H1 (cell line): ENCODE measurements around the gene DUSP9. TPM values are rescaled to one million over a fixed set of nuclear protein-coding genes. Genes with fewer than 3 reads are reported as not detected.

Experiments
- CTCF ChIA-PET: fragments of 300-600 bp; sonication (Branson Sonifier 250); formaldehyde crosslinking; loops from one replicate; lab custom pipeline; 2021; ENCODE audit not compliant: partially characterized antibody; lab: Charles Lee
- POLR2A ChIA-PET: fragments of 300-600 bp; sonication (Branson Sonifier 250); formaldehyde crosslinking; loops from one replicate; lab custom pipeline; 2021; ENCODE audit warnings: inconsistent platforms; ENCODE audit not compliant: partially characterized antibody; lab: Charles Lee
- DNase-seq, 2 experiments: peaks; one replicate each; pipeline versions ENCODE4 v3.0.0 to v3.0.0-alpha.2; 2010 to 2022; ENCODE audit warnings: low spot score in 2 of 2, low read depth in 1 of 2, mixed read lengths in 1 of 2
- FAIRE-seq: peaks from 2 replicates; lab custom pipeline; 2011; peaks lifted over from hg19 to GRCh38; lab: Jason Lieb, UNC
- H2AFZ ChIP-seq: 2 replicates; pipeline ENCODE4 v1.8.1; 2012; ENCODE audit warnings: low read length, inconsistent platforms
- H2AK5ac ChIP-seq: 2 replicates; pipeline ENCODE4 v1.6.1; 2013; ENCODE audit warnings: low read depth, low read length
- H2BK120ac ChIP-seq: replicated peaks from 2 replicates; pipeline ENCODE3; 2013; ENCODE audit warnings: low read depth, low read length, inconsistent platforms
- H2BK12ac ChIP-seq: 2 replicates; pipeline ENCODE4 v1.6.1; 2013; ENCODE audit warnings: low read depth, low read length
- H2BK15ac ChIP-seq: 2 replicates; pipeline ENCODE4 v1.6.1; 2013; ENCODE audit warnings: low read length
- H2BK20ac ChIP-seq: 2 replicates; pipeline ENCODE4 v1.6.1; 2013; ENCODE audit warnings: low read length
- H2BK5ac ChIP-seq: 2 replicates; pipeline ENCODE4 v1.6.1; 2013; ENCODE audit warnings: low read depth, low read length
- H3K14ac ChIP-seq: 2 replicates; pipeline ENCODE4 v1.6.1; 2013; ENCODE audit warnings: inconsistent platforms; ENCODE audit not compliant: insufficient read length
- H3K18ac ChIP-seq: 2 replicates; pipeline ENCODE4 v1.6.1; 2013; ENCODE audit warnings: low read length; ENCODE audit errors: extremely low read depth
- H3K23ac ChIP-seq: 2 replicates; pipeline ENCODE4 v1.6.1; 2013; ENCODE audit warnings: inconsistent platforms; ENCODE audit not compliant: insufficient read length
- H3K23me2 ChIP-seq: 2 replicates; pipeline ENCODE4 v1.6.1; 2013; ENCODE audit warnings: low read depth, low read length
- H3K27ac ChIP-seq: 2 replicates; pipeline ENCODE4 v1.6.1; 2011; ENCODE audit warnings: low read depth, low read length, inconsistent platforms
- H3K27me3 ChIP-seq, 4 experiments: replicated peaks in 1 of 4; 1 replicate in 1 of 4; 2 replicates in 3 of 4; pipeline versions ENCODE4 v1.6.1 to v1.8.1; 2011 to 2013; ENCODE audit warnings: low read length in 3 of 4, mild to moderate bottlenecking in 3 of 4, inconsistent platforms in 2 of 4, mixed read lengths in 2 of 4, moderate library complexity in 1 of 4; ENCODE audit not compliant: control insufficient read depth in 3 of 4, insufficient read depth in 3 of 4; ENCODE audit errors: extremely low read depth in 1 of 4
- H3K36me3 ChIP-seq, 4 experiments: 2 replicates each; pipeline versions ENCODE4 v1.6.1 to v1.8.1; 2011 to 2013; ENCODE audit warnings: mild to moderate bottlenecking in 4 of 4, low read length in 3 of 4, moderate library complexity in 2 of 4, control low read depth in 1 of 4, inconsistent platforms in 1 of 4; ENCODE audit not compliant: insufficient read depth in 4 of 4, control insufficient read depth in 2 of 4
- H3K4ac ChIP-seq: replicated peaks from 2 replicates; pipeline ENCODE3; 2013; ENCODE audit warnings: low read length, low read depth, mixed read lengths, inconsistent platforms; ENCODE audit not compliant: insufficient read length
- H3K4me1 ChIP-seq, 4 experiments: replicated peaks in 1 of 4; 1 replicate in 1 of 4; 2 replicates in 3 of 4; pipeline versions ENCODE4 v1.6.1 to v1.8.1; 2011 to 2013; ENCODE audit warnings: low read length in 3 of 4, inconsistent platforms in 2 of 4, mixed read lengths in 1 of 4; ENCODE audit not compliant: insufficient read depth in 4 of 4, control insufficient read depth in 3 of 4
- H3K4me2 ChIP-seq, 2 experiments: 2 replicates each; pipeline versions ENCODE4 v1.6.1 to v1.8.1; 2011 to 2013; ENCODE audit warnings: low read depth in 2 of 2, low read length in 2 of 2, control low read depth in 1 of 2, inconsistent platforms in 1 of 2, mild to moderate bottlenecking in 1 of 2; ENCODE audit not compliant: insufficient read depth in 1 of 2
- H3K4me3 ChIP-seq, 4 experiments: fragments of 200-600, 300-600 bp in 1 of 4; sonication (generic), shearing (Covaris generic), sonication (Bioruptor Twin) in 1 of 4; 2 replicates each; pipeline versions ENCODE4 v1.5.1 to v1.8.1; 2011 to 2016; ENCODE audit warnings: low read length in 4 of 4, low read depth in 3 of 4, control low read depth in 2 of 4, inconsistent platforms in 2 of 4, mild to moderate bottlenecking in 2 of 4, mixed read lengths in 1 of 4, moderate library complexity in 1 of 4; ENCODE audit not compliant: insufficient read depth in 2 of 4; ENCODE audit errors: extremely low read depth in 1 of 4
- H3K56ac ChIP-seq: replicated peaks from 2 replicates; pipeline ENCODE3; 2013; ENCODE audit warnings: low read depth, mild to moderate bottlenecking, mixed read lengths, low read length, inconsistent platforms; ENCODE audit not compliant: insufficient read length
- H3K79me1 ChIP-seq: 2 replicates; pipeline ENCODE4 v1.6.1; 2013; ENCODE audit warnings: low read depth, low read length, control low read depth
- H3K79me2 ChIP-seq, 2 experiments: 2 replicates each; pipeline versions ENCODE4 v1.6.1 to v1.8.1; 2012 to 2013; ENCODE audit warnings: low read length in 2 of 2, mild to moderate bottlenecking in 2 of 2, inconsistent platforms in 1 of 2; ENCODE audit not compliant: insufficient read depth in 2 of 2, control insufficient read depth in 1 of 2
- H3K9ac ChIP-seq, 4 experiments: replicated peaks in 1 of 4; 1 replicate in 1 of 4; 2 replicates in 3 of 4; pipeline versions ENCODE4 v1.6.1 to v1.8.1; 2011 to 2013; ENCODE audit warnings: low read depth in 3 of 4, low read length in 3 of 4, control low read depth in 2 of 4, mild to moderate bottlenecking in 2 of 4, moderate library complexity in 2 of 4, inconsistent platforms in 1 of 4; ENCODE audit errors: extremely low read depth in 1 of 4
- H3K9me3 ChIP-seq, 2 experiments: 2 replicates each; pipeline versions ENCODE4 v1.6.1 to v1.8.1; 2012 to 2013; ENCODE audit warnings: mild to moderate bottlenecking in 2 of 2, moderate library complexity in 2 of 2, control low read depth in 1 of 2, inconsistent platforms in 1 of 2, low read depth in 1 of 2, low read length in 1 of 2, mixed read lengths in 1 of 2; ENCODE audit not compliant: insufficient read depth in 2 of 2
- H4K20me1 ChIP-seq, 2 experiments: replicated peaks in 1 of 2; 2 replicates each; pipeline versions ENCODE3 to v1.8.1; 2011 to 2013; ENCODE audit warnings: inconsistent platforms in 2 of 2, low read length in 2 of 2, mild to moderate bottlenecking in 1 of 2; ENCODE audit not compliant: insufficient read depth in 2 of 2, control insufficient read depth in 1 of 2
- H4K5ac ChIP-seq: 2 replicates; pipeline ENCODE4 v1.6.1; 2013; ENCODE audit warnings: low read length, low read depth, mixed read lengths, inconsistent platforms; ENCODE audit not compliant: insufficient read length
- H4K8ac ChIP-seq: 2 replicates; pipeline ENCODE4 v1.8.0; 2013; ENCODE audit warnings: mild to moderate bottlenecking, moderate library complexity, low read length, inconsistent platforms; ENCODE audit not compliant: insufficient read depth; ENCODE audit errors: extremely low read depth
- H4K91ac ChIP-seq: replicated peaks from 2 replicates; pipeline ENCODE3; 2013; ENCODE audit warnings: low read length, mixed read lengths, inconsistent platforms; ENCODE audit not compliant: insufficient read length
- BCL11A ChIP-seq, 2 experiments: IDR thresholded peaks; one replicate each; pipeline ENCODE4 v1.6.1; 2011; ENCODE audit warnings: low read depth in 2 of 2, low read length in 2 of 2, mild to moderate bottlenecking in 2 of 2
- RAD21 ChIP-seq, 2 experiments: IDR thresholded peaks in 1 of 2; conservative IDR thresholded peaks in 1 of 2; 2 replicates each; pipeline ENCODE4 v1.6.1; 2011; ENCODE audit warnings: low read depth in 2 of 2, low read length in 2 of 2, improper control_type of control experiment in 1 of 2, inconsistent platforms in 1 of 2, mild to moderate bottlenecking in 1 of 2, moderate library complexity in 1 of 2
- RNF2 ChIP-seq: fragments of 200-900, 300-1000 bp; sonication (generic); IDR thresholded peaks from 2 replicates; pipeline ENCODE4 v1.7.1; 2016; ENCODE audit warnings: borderline replicate concordance, low read depth, mild to moderate bottlenecking, antibody characterized with exemption, low read length; ENCODE audit not compliant: poor library complexity, severe bottlenecking; ENCODE audit errors: missing control alignments
- YY1 ChIP-seq: IDR thresholded peaks from 2 replicates; pipeline ENCODE4 v1.6.1; 2011; ENCODE audit warnings: low read depth, mild to moderate bottlenecking, low read length
- WGBS, 2 experiments: shearing (Covaris generic) in 1 of 2; methylation state at CpG; one replicate each; pipeline versions ENCODE4 v1.1.6 to v1.1.7; 2013 to 2015; ENCODE audit warnings: low lambda C conversion rate in 2 of 2, mixed read lengths in 2 of 2, inconsistent platforms in 1 of 2, low coverage in 1 of 2, missing lambda C conversion rate in 1 of 2; ENCODE audit not compliant: insufficient replicate concordance in 2 of 2, insufficient coverage in 1 of 2, insufficient read length in 1 of 2; ENCODE audit errors: extremely low coverage in 1 of 2, missing lambda C conversion rate in 1 of 2; 5-methylcytosine and 5-hydroxymethylcytosine counted together
- polyA plus RNA-seq, 7 experiments: library from polyadenylated mRNA; depleted of rRNA in 3 of 7; stranded (reverse) in 5 of 7; unstranded in 2 of 7; fragments of >200 nt in 5 of 7; fragments of 200-250 nt in 2 of 7; gene quantifications; 1 replicate in 5 of 7; 2 replicates in 1 of 7; 4 replicates in 1 of 7; pipeline versions ENCODE4 v1.2.1 to v1.2.3, GENCODE V29; 2011 to 2013; ENCODE audit warnings: missing spikeins in 2 of 7, mixed read lengths in 2 of 7
- total RNA-seq: library from RNA; stranded (reverse); fragmentation: NEBNext Ultra II Directional; extraction: Animal tissue kit (Norgen Biotek cat#: 25700); gene quantifications from 2 replicates; pipeline ENCODE4 v1.2.1, GENCODE V29; 2021
- TF ChIP-seq, protein P1 (sequence below): IDR thresholded peaks from 2 replicates; pipeline ENCODE4 v1.6.1; 2011; ENCODE audit warnings: low read length, improper control_type of control experiment
- TF ChIP-seq, protein P2 (sequence below): IDR thresholded peaks from 2 replicates; pipeline ENCODE4 v1.6.1; 2012; ENCODE audit warnings: low read length, inconsistent platforms
- TF ChIP-seq, protein P3 (sequence below), 3 experiments: IDR thresholded peaks; 1 replicate in 2 of 3; 2 replicates in 1 of 3; pipeline versions ENCODE4 v1.5.1 to v1.6.1; 2011; ENCODE audit warnings: low read length in 3 of 3, mild to moderate bottlenecking in 3 of 3, inconsistent platforms in 2 of 3, low read depth in 1 of 3, moderate library complexity in 1 of 3; ENCODE audit not compliant: insufficient read depth in 1 of 3; ENCODE audit errors: control extremely low read depth in 1 of 3

Gene DUSP9
- total and polyA plus RNA-seq, 2 of the 8 experiments (the other 6 are each of a cell fraction or from before 2014, with no cell fraction given) = 0.80 to 1.1 TPM

DNA sequence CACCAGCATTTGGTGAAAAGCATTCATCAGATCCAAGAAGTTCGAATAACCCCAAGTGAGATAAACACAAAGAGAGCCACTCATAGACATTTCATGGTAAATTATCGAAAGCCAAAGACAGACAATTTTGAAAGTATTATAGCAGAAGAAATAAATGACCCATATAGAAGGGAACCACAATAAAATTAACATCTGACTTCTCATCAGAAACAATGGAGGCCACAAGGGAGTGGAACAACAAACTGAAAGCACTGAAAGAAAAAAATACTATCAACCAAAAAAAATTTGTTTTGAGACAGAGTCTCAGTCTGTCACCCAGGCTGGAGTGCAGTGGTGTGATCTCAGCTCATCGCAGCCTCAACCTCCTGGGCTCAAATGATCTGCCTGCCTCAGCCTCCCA is 12.3 kb downstream of the DUSP9 start:
- FAIRE-seq (no peak), DNase-seq (no peak)
- Histone ChIP-seq H2AK5ac (no peak overlapping the region), H3K9ac (no peak overlapping the region), H3K18ac (no peak overlapping the region), H3K36me3 (no peaks in the 10 kb centered on the region), H2BK12ac (no peak overlapping the region), H3K23me2 (no peaks in the 10 kb centered on the region), H3K79me1 (no peaks in the 10 kb centered on the region), H3K4me1 (no peaks in the 10 kb centered on the region), H4K8ac (no peak overlapping the region), H2BK15ac (no peak overlapping the region), H2AFZ (no peak overlapping the region), H2BK20ac (no peak overlapping the region), H4K91ac (no peak overlapping the region), H3K4ac (no peak overlapping the region), H2BK120ac (no peak overlapping the region), H3K4me3 (no peak overlapping the region), H4K5ac (no peak overlapping the region), H2BK5ac (no peak overlapping the region), H3K23ac (no peak overlapping the region), H3K27me3 (no peaks in the 10 kb centered on the region), H3K79me2 (no peaks in the 10 kb centered on the region), H4K20me1 (no peaks in the 10 kb centered on the region), H3K9me3 (no peaks in the 10 kb centered on the region), H3K27ac (no peak overlapping the region), H3K4me2 (no peak overlapping the region), H3K56ac (no peak overlapping the region), H3K14ac (no peak overlapping the region)
- WGBS, 2 experiments = 88% methylated on average over 3 of the region's 3 CpGs; no CpG with 5 or more reads in 1 of the 2 experiments
- ChIA-PET POLR2A (no interaction called here), CTCF (interaction anchor here (1.3 to 28.7 kb wide), 3 partner anchors 9 to 119 kb away, joined by 4 to 408 read pairs (median 44); partner anchors contain the start of gene DUSP9)
- TF ChIP-seq, protein P1, sequence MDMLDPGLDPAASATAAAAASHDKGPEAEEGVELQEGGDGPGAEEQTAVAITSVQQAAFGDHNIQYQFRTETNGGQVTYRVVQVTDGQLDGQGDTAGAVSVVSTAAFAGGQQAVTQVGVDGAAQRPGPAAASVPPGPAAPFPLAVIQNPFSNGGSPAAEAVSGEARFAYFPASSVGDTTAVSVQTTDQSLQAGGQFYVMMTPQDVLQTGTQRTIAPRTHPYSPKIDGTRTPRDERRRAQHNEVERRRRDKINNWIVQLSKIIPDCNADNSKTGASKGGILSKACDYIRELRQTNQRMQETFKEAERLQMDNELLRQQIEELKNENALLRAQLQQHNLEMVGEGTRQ = no peak
- TF ChIP-seq RNF2 = no peak
- no peak for TF ChIP-seq YY1
- TF ChIP-seq RAD21 (IDR thresholded peaks at IDR 0.05 in 1 of 2, conservative IDR thresholded peaks at IDR 0.05 in 1 of 2; ENCODE audit: low read depth in 2 of 2, low read length in 2 of 2) = no peak
- TF ChIP-seq, protein P2, sequence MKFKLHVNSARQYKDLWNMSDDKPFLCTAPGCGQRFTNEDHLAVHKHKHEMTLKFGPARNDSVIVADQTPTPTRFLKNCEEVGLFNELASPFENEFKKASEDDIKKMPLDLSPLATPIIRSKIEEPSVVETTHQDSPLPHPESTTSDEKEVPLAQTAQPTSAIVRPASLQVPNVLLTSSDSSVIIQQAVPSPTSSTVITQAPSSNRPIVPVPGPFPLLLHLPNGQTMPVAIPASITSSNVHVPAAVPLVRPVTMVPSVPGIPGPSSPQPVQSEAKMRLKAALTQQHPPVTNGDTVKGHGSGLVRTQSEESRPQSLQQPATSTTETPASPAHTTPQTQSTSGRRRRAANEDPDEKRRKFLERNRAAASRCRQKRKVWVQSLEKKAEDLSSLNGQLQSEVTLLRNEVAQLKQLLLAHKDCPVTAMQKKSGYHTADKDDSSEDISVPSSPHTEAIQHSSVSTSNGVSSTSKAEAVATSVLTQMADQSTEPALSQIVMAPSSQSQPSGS = no peak
- no peak for TF ChIP-seq BCL11A (IDR thresholded peaks at IDR 0.05; ENCODE audit: low read depth in 2 of 2, low read length in 2 of 2)
- TF ChIP-seq, protein P3, sequence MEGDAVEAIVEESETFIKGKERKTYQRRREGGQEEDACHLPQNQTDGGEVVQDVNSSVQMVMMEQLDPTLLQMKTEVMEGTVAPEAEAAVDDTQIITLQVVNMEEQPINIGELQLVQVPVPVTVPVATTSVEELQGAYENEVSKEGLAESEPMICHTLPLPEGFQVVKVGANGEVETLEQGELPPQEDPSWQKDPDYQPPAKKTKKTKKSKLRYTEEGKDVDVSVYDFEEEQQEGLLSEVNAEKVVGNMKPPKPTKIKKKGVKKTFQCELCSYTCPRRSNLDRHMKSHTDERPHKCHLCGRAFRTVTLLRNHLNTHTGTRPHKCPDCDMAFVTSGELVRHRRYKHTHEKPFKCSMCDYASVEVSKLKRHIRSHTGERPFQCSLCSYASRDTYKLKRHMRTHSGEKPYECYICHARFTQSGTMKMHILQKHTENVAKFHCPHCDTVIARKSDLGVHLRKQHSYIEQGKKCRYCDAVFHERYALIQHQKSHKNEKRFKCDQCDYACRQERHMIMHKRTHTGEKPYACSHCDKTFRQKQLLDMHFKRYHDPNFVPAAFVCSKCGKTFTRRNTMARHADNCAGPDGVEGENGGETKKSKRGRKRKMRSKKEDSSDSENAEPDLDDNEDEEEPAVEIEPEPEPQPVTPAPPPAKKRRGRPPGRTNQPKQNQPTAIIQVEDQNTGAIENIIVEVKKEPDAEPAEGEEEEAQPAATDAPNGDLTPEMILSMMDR (IDR thresholded peaks at IDR 0.05; ENCODE audit: control extremely low read depth in 1 of 3, insufficient read depth in 1 of 3, low read depth in 1 of 3, low read length in 3 of 3) = no peak
